Natural killer cell (primary cell): ENCODE data around the gene SERPINA3. TPM values are rescaled to one million over a fixed set of nuclear protein-coding genes. Genes with fewer than 3 reads are reported as not detected.

Experiments
- ATAC-seq, 3 donors: fragments of 150-1000 bp in 2 of 3; fragments of 200-7000 bp in 1 of 3; cut with Tn5 transposase; 1 replicate in 1 of 3; 2 replicates in 2 of 3; pipeline ENCODE4 v1.10.0; 2021; ENCODE audit warnings: mild to moderate bottlenecking in 2 of 3, moderate library complexity in 2 of 3
- DNase-seq, 2 donors: peaks; one replicate each; pipeline versions ENCODE4 v3.0.0 to v3.0.0-alpha.2; 2013 to 2021; ENCODE audit warnings: mixed read lengths in 1 of 2
- H3K27ac ChIP-seq: one replicate; pipeline ENCODE4 v1.5.1; 2013; ENCODE audit warnings: mild to moderate bottlenecking, low read length
- H3K27me3 ChIP-seq: one replicate; pipeline ENCODE4 v1.6.1; 2013; ENCODE audit warnings: low read length; ENCODE audit not compliant: control insufficient read depth, insufficient read depth
- H3K36me3 ChIP-seq: one replicate; pipeline ENCODE4 v1.6.1; 2013; ENCODE audit warnings: low read length; ENCODE audit not compliant: control insufficient read depth, insufficient read depth
- H3K4me1 ChIP-seq: one replicate; pipeline ENCODE4 v1.6.1; 2013; ENCODE audit warnings: low read length; ENCODE audit not compliant: control insufficient read depth, insufficient read depth
- H3K4me3 ChIP-seq: one replicate; pipeline ENCODE4 v1.5.1; 2013; ENCODE audit warnings: low read length
- H3K9me3 ChIP-seq: one replicate; pipeline ENCODE4 v1.6.1; 2013; ENCODE audit warnings: low read length; ENCODE audit not compliant: control insufficient read depth, insufficient read depth
- H3K27ac Mint-ChIP-seq, 2 donors: one replicate each; pipeline ENCODE4 v1.8.0; 2022; ENCODE audit warnings: mild to moderate bottlenecking in 2 of 2, mixed read lengths in 2 of 2, moderate library complexity in 1 of 2
- H3K27me3 Mint-ChIP-seq, 2 donors: one replicate each; pipeline ENCODE4 v1.8.0; 2022; ENCODE audit warnings: low read depth in 2 of 2, mixed read lengths in 2 of 2
- H3K36me3 Mint-ChIP-seq: one replicate; pipeline ENCODE4 v1.8.0; 2022; ENCODE audit warnings: mixed read lengths
- H3K4me1 Mint-ChIP-seq, 2 donors: one replicate each; pipeline ENCODE4 v1.8.0; 2022; ENCODE audit warnings: mixed read lengths in 2 of 2
- H3K4me3 Mint-ChIP-seq: one replicate; pipeline ENCODE4 v1.8.0; 2022; ENCODE audit warnings: mild to moderate bottlenecking, moderate library complexity, mixed read lengths
- H3K9me3 Mint-ChIP-seq, 2 donors: one replicate each; pipeline ENCODE4 v1.8.0; 2022; ENCODE audit warnings: mixed read lengths in 2 of 2
- CTCF ChIP-seq: fragments of 200-600 bp; IDR thresholded peaks from one replicate; pipeline ENCODE4 v1.8.0; 2022; ENCODE audit warnings: antibody characterized with exemption
- WGBS: methylation state at CpG from one replicate; pipeline ENCODE4 v1.1.7; 2013; ENCODE audit warnings: missing lambda C conversion rate; ENCODE audit not compliant: insufficient coverage; 5-methylcytosine and 5-hydroxymethylcytosine counted together
- intact Hi-C: fragments of 100-400 bp; cut with micrococcal nuclease; formaldehyde crosslinking; loops from one replicate; pipeline ENCODE4 v1.14.2; 2022
- total RNA-seq, 4 donors: library from RNA; stranded (reverse); fragments of 120-200 nt in 1 of 4; gene quantifications; one replicate each; pipeline versions ENCODE4 v1.2.3 to v1.2.4, GENCODE V29; 2013 to 2022

Gene SERPINA3
- total RNA-seq, 3 donors from 2014 or later (not counting 1 experiment from before 2014, with no cell fraction given) = not detected

- no peak overlapping the region for H3K27ac Mint-ChIP-seq
- no peak for DNase-seq
- intact Hi-C loops = no loop called here
- no peaks in the 10 kb centered on the region for H3K36me3 Mint-ChIP-seq
- no peak overlapping the region for H3K4me3 ChIP-seq
- no peak overlapping the region for H3K27ac ChIP-seq
- no peaks in the 10 kb centered on the region for H3K4me1 ChIP-seq
- H3K36me3 ChIP-seq = no peaks in the 10 kb centered on the region
- H3K27me3 ChIP-seq = no peaks in the 10 kb centered on the region
- ATAC-seq = no peak
- no peaks in the 10 kb centered on the region for H3K4me1 Mint-ChIP-seq
- H3K27me3 Mint-ChIP-seq = peaks cover 7 to 29% of the 10 kb centered on the region in 2 donors
- no peaks in the 10 kb centered on the region for H3K9me3 ChIP-seq
- WGBS = 78% methylated on average over 7 of the region's 8 CpGs
- no peak for TF ChIP-seq CTCF
- H3K9me3 Mint-ChIP-seq = no peaks in the 10 kb centered on the region
- no peak overlapping the region for H3K4me3 Mint-ChIP-seq
These were observed 48.2 kb downstream of the SERPINA3 start for GRCh38 chr14:94660306-94660946.

- H3K27ac Mint-ChIP-seq = no peak overlapping the region
- no peak overlapping the region for H3K4me3 Mint-ChIP-seq
- DNase-seq (no peak), ATAC-seq (no peak)
- no peaks in the 10 kb centered on the region for H3K36me3 Mint-ChIP-seq
- intact Hi-C loops = no loop called here
- no peaks in the 10 kb centered on the region for H3K4me1 ChIP-seq
- no peaks in the 10 kb centered on the region for H3K4me1 Mint-ChIP-seq
- H3K36me3 ChIP-seq = no peaks in the 10 kb centered on the region
- no peaks in the 10 kb centered on the region for H3K9me3 ChIP-seq
- H3K27me3 ChIP-seq = no peaks in the 10 kb centered on the region
- no peaks in the 10 kb centered on the region for H3K9me3 Mint-ChIP-seq
- no peak overlapping the region for H3K27ac ChIP-seq
- no peak for TF ChIP-seq CTCF
- peaks cover 10 to 38% of the 10 kb centered on the region in 2 donors for H3K27me3 Mint-ChIP-seq
- H3K4me3 ChIP-seq = no peak overlapping the region
- WGBS = 12% methylated on average over 2 of the region's 2 CpGs
These were observed 51.3 kb downstream of the SERPINA3 start for GRCh38 chr14:94663538-94663937.

GRCh38 chr14:94663965-94664704 is 51.9 kb downstream of the SERPINA3 start:
- 54% methylated on average over 9 of the region's 11 CpGs for WGBS
- DNase-seq (no peak), ATAC-seq (no peak)
- no peaks in the 10 kb centered on the region for H3K9me3 Mint-ChIP-seq
- TF ChIP-seq CTCF = no peak
- H3K4me3 Mint-ChIP-seq = no peak overlapping the region
- intact Hi-C loops = no loop called here
- no peak overlapping the region for H3K27ac ChIP-seq
- no peak overlapping the region for H3K27ac Mint-ChIP-seq
- no peaks in the 10 kb centered on the region for H3K36me3 Mint-ChIP-seq
- no peaks in the 10 kb centered on the region for H3K36me3 ChIP-seq
- H3K4me3 ChIP-seq = no peak overlapping the region
- no peaks in the 10 kb centered on the region for H3K9me3 ChIP-seq
- peaks cover 10 to 43% of the 10 kb centered on the region in 2 donors for H3K27me3 Mint-ChIP-seq
- H3K4me1 ChIP-seq = no peaks in the 10 kb centered on the region
- no peaks in the 10 kb centered on the region for H3K4me1 Mint-ChIP-seq
- H3K27me3 ChIP-seq = no peaks in the 10 kb centered on the region
